Rectal smooth muscle tissue (tissue), 1 donor: ENCODE results near the gene PI4K2A.
A peak's percentile ranks its signal among the peaks of the same experiment; 100 is the strongest.

Experiments used
- H3K27ac ChIP-seq: one replicate; pipeline ENCODE4 v1.7.0; 2013; ENCODE audit warnings: low read depth, low read length, inconsistent platforms
- H3K27me3 ChIP-seq: one replicate; pipeline ENCODE4 v1.7.0; 2013; ENCODE audit warnings: low read length; ENCODE audit not compliant: control insufficient read depth, insufficient read depth
- H3K36me3 ChIP-seq: one replicate; pipeline ENCODE4 v1.7.0; 2013; ENCODE audit warnings: low read length; ENCODE audit not compliant: control insufficient read depth, insufficient read depth
- H3K4me1 ChIP-seq: one replicate; pipeline ENCODE4 v1.7.0; 2013; ENCODE audit warnings: low read length; ENCODE audit not compliant: control insufficient read depth, insufficient read depth
- H3K4me3 ChIP-seq: one replicate; pipeline ENCODE4 v1.7.0; 2013; ENCODE audit warnings: low read length
- H3K9ac ChIP-seq: one replicate; pipeline ENCODE4 v1.7.0; 2013; ENCODE audit warnings: low read length

The PI4K2A gene

GRCh38 chr10:97640174-97640867, at the start of gene PI4K2A:
TSS of gene PI4K2A (plus strand) at chr10:97640671. CDS start at chr10:97640743, 72 bp downstream.
- Histone ChIP-seq H3K27me3 (no peaks in the 10 kb centered on the region), H3K27ac (peak within 1 kb of the TSS; percentile 78)

DNA sequence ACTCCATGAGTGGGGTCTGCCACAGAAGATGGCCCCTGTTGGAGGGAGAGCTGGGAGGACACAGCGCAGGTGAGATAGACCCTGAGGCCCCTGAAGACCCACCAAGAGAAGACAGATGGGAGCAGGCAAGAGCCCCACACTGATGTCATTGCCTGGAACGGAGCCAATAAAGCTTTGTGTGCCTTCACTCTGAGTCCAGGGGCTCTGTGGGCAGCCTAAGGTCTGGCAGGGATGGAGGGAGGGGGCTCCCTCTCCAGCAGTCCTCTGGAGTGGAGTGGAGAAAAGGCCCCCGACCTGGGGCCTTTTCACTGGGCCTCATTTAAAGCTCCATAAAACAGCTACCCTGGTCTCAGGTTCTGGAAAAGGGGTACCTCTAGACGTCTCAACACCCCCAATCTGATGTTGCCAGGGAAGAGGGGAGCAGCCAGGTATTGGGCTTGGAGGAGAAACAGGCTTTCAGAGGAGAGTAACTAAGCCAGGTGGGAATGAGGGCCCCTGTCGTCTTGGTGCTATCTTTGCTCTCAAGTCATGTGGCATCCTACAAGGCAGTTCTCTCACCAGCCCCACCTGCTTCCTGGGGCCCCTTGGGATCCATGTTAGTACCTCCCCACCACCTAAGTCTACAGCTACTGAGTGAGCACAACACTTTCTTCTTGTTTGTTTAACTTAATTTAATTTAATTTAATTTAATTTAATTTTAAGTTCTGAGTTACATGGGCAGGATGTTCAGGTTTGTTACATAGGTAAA, 49.5 kb upstream of the PI4K2A start:
- peaks cover under 1% of the 10 kb centered on the region for H3K4me1 ChIP-seq

More at GRCh38 chr10:97640174-97640867, at the start of gene PI4K2A:
- peak within 1 kb of the TSS; percentile 45 for H3K9ac ChIP-seq
- peak within 1 kb of the TSS; percentile 73 for H3K4me3 ChIP-seq
- peaks cover 6% of the 10 kb centered on the region for H3K4me1 ChIP-seq
- H3K36me3 ChIP-seq, result no peaks in the 10 kb centered on the region

GRCh38 chr10:97593421-97593820, 47.0 kb upstream of the PI4K2A start:
- Histone ChIP-seq H3K27me3 (no peaks in the 10 kb centered on the region), H3K27ac (no peak overlapping the region), H3K4me1 (peaks cover 11% of the 10 kb centered on the region), H3K36me3 (no peaks in the 10 kb centered on the region), H3K4me3 (no peak overlapping the region), H3K9ac (no peak overlapping the region)

More for the DNA sequence above, 49.5 kb upstream of the PI4K2A start:
- no peak overlapping the region for H3K9ac ChIP-seq
- H3K27ac ChIP-seq, result no peak overlapping the region
- H3K27me3 ChIP-seq, result no peaks in the 10 kb centered on the region
- H3K36me3 ChIP-seq, result no peaks in the 10 kb centered on the region
- no peak overlapping the region for H3K4me3 ChIP-seq

GRCh38 chr10:97596101-97597082, 44.1 kb upstream of the PI4K2A start:
- Histone ChIP-seq H3K27ac (peak overlapping the region; percentile 45), H3K9ac (no peak overlapping the region), H3K4me3 (no peak overlapping the region), H3K27me3 (no peaks in the 10 kb centered on the region), H3K4me1 (peaks cover 11% of the 10 kb centered on the region), H3K36me3 (no peaks in the 10 kb centered on the region)

DNA sequence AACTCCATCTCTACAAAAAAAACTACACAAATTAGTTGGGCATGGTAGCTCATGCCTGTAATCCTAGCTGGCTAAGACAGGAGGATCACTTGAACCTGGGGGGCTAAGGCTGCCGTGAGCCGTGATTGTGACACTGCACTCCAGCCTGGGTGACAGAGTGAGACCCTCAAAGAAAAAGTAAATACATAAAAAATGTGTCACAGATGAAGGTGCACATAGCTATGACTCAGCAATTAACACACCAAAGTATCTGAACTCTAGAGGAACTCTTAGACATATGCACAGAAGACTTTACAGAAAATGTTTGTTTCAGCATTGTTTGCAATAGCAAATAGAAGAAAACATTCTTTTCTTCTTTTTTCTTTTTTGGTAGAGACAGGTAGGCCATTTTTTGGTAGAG, 42.7 kb upstream of the PI4K2A start:
- no peaks in the 10 kb centered on the region for H3K27me3 ChIP-seq
- peaks cover 11% of the 10 kb centered on the region for H3K4me1 ChIP-seq
- H3K4me3 ChIP-seq, result no peak overlapping the region
- no peaks in the 10 kb centered on the region for H3K36me3 ChIP-seq
- no peak overlapping the region for H3K27ac ChIP-seq
- no peak overlapping the region for H3K9ac ChIP-seq

- Histone ChIP-seq H3K27me3 (no peaks in the 10 kb centered on the region), H3K36me3 (no peaks in the 10 kb centered on the region), H3K4me3 (no peak overlapping the region), H3K27ac (no peak overlapping the region), H3K4me1 (peaks cover 11% of the 10 kb centered on the region), H3K9ac (no peak overlapping the region)
These were observed 41.8 kb upstream of the PI4K2A start for GRCh38 chr10:97598407-97599271.

GRCh38 chr10:97599272-97599619, 41.2 kb upstream of the PI4K2A start:
- Histone ChIP-seq H3K27me3 (no peaks in the 10 kb centered on the region), H3K36me3 (no peaks in the 10 kb centered on the region), H3K4me1 (peaks cover 11% of the 10 kb centered on the region), H3K27ac (no peak overlapping the region), H3K4me3 (no peak overlapping the region), H3K9ac (no peak overlapping the region)

DNA sequence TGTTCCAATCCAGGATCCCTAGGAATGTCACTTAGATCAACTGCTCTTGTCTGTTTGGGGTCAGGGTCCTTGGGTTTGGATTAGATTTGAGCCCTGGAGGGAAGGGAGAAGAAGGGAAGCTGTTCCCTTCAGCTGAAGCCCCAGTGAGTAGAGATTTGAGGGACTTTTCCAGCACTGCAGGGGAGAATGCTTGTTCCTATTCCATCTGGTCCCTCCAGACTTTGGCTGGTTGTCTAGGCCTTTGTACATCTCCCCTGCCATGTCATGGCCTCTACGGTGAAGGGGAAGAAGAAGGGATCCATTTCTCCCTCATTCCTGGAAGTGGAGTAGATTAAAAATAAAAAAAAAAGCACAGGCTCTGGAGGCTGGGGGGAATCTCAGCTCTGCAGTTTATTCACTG, 39.9 kb upstream of the PI4K2A start:
- no peak overlapping the region for H3K27ac ChIP-seq
- H3K4me3 ChIP-seq, result no peak overlapping the region
- no peaks in the 10 kb centered on the region for H3K36me3 ChIP-seq
- H3K27me3 ChIP-seq, result no peaks in the 10 kb centered on the region
- H3K9ac ChIP-seq, result no peak overlapping the region
- H3K4me1 ChIP-seq, result peaks cover 11% of the 10 kb centered on the region

- Histone ChIP-seq H3K27ac (no peak overlapping the region), H3K36me3 (no peaks in the 10 kb centered on the region), H3K4me3 (no peak overlapping the region), H3K27me3 (no peaks in the 10 kb centered on the region), H3K4me1 (peaks cover 4% of the 10 kb centered on the region), H3K9ac (no peak overlapping the region)
These were observed 38.9 kb upstream of the PI4K2A start for GRCh38 chr10:97601268-97602215.

- Histone ChIP-seq H3K4me1 (peaks cover under 1% of the 10 kb centered on the region), H3K27ac (no peak overlapping the region), H3K36me3 (no peaks in the 10 kb centered on the region), H3K9ac (no peak overlapping the region), H3K27me3 (no peaks in the 10 kb centered on the region), H3K4me3 (no peak overlapping the region)
These were observed 33.3 kb upstream of the PI4K2A start for GRCh38 chr10:97607095-97607636.
